Testis (tissue), 3 donors: ENCODE results near the gene FDPS. TPM values are rescaled to one million over a fixed set of nuclear protein-coding genes. Genes with fewer than 3 reads are reported as not detected.

ENCODE experiments used
- microRNA counts, 2 donors: library from miRNA; unstranded; fragments of <30 nt; microRNA quantifications; one replicate each; lab custom pipeline; 2016
- microRNA-seq, 2 donors: library from miRNA; unstranded; fragments of <30 nt; microRNA quantifications; one replicate each; pipeline ENCODE4, GENCODE V29; 2016; ENCODE audit warnings: borderline number of aligned reads in 2 of 2, borderline replicate concordance in 1 of 2
- polyA plus RNA-seq: library from polyadenylated mRNA; stranded (reverse); fragments of 350-450 nt; fragmentation: Illumina TruSeq; extraction: RNeasy Lipid Tissue Mini Kit (QIAGEN cat#74804); gene quantifications from one replicate; pipeline ENCODE4 v1.2.3, GENCODE V29; 2014; ENCODE audit warnings: low read depth, low replicate concordance; ENCODE audit not compliant: insufficient read depth
- small RNA-seq, 2 donors: library from RNA; depleted of rRNA; stranded (forward); fragments of <200 nt; gene quantifications; one replicate each; pipeline ENCODE3, GENCODE V24; 2016
- total RNA-seq, 2 donors: library from RNA; depleted of rRNA; stranded (reverse); fragments of >200 nt; gene quantifications; one replicate each; pipeline ENCODE4 v1.2.3, GENCODE V29; 2016

The FDPS gene
- total and polyA plus RNA-seq, 3 donors from 2014 or later = 51.6 to 127 (median 81.6) TPM

MicroRNAs within 50 kb of the gene (microRNA counts, 767-probe panel; counts per million panel counts)
- microRNA hsa-miR-555 (lab: Ali Mortazavi, UCI) = 0 to 152 counts per million in 2 donors

Small RNAs within 50 kb of the gene (microRNA-seq; reads per million reads assigned to microRNA genes)
- gene MIR555 = 0 reads per million in 2 donors

Small RNAs within 50 kb of the gene (small RNA-seq; reads per million reads assigned to genes)
- 0 reads per million in 2 donors for gene RNU6-106P

Other genes with a start within 250 kb of the FDPS start
- gene EFNA4, start 245.1 kb upstream of the FDPS start, total RNA-seq = 1 to 10 TPM; 5.3 to 6.9 TPM
- 6.0 TPM for gene EFNA4, start 245.1 kb upstream of the FDPS start, polyA plus RNA-seq
- 1 to 10 TPM; 7.5 to 7.7 TPM for gene EFNA3, start 230.0 kb upstream of the FDPS start, total RNA-seq
- gene EFNA3, start 230.0 kb upstream of the FDPS start, polyA plus RNA-seq = 9.9 TPM
- gene EFNA1, start 181.0 kb upstream of the FDPS start, total RNA-seq = 10 to 100 TPM; 13.1 to 14.5 TPM
- 13.0 TPM for gene EFNA1, start 181.0 kb upstream of the FDPS start, polyA plus RNA-seq
- gene SLC50A1, start 173.0 kb upstream of the FDPS start, total RNA-seq = 10 to 100 TPM; 25.2 to 30.0 TPM
- 33.7 TPM for gene SLC50A1, start 173.0 kb upstream of the FDPS start, polyA plus RNA-seq
- 100 to 1,000 TPM in 1 of 2 donors, 10 to 100 TPM in 1; 69.9 to 104 TPM for gene DPM3, start 168.3 kb upstream of the FDPS start, total RNA-seq
- 77.7 TPM for gene DPM3, start 168.3 kb upstream of the FDPS start, polyA plus RNA-seq
- gene KRTCAP2, start 135.6 kb upstream of the FDPS start, total RNA-seq = 100 to 1,000 TPM; 242 to 255 TPM
- 397 TPM for gene KRTCAP2, start 135.6 kb upstream of the FDPS start, polyA plus RNA-seq
- gene TRIM46, start 135.0 kb upstream of the FDPS start, total RNA-seq = 1 to 10 TPM; 3.7 to 3.9 TPM
- 4.0 TPM for gene TRIM46, start 135.0 kb upstream of the FDPS start, polyA plus RNA-seq
- gene THBS3, start 101.0 kb upstream of the FDPS start, total RNA-seq = 10 to 100 TPM; 37.1 to 68.1 TPM
- 82.9 TPM for gene THBS3, start 101.0 kb upstream of the FDPS start, polyA plus RNA-seq
- 100 to 1,000 TPM in 1 of 2 donors, 10 to 100 TPM in 1; 77.1 to 118 TPM for gene MTX1, start 100.2 kb upstream of the FDPS start, total RNA-seq
- 161 TPM for gene MTX1, start 100.2 kb upstream of the FDPS start, polyA plus RNA-seq
- 10 to 100 TPM; 14.3 to 15.8 TPM for gene ENTREP3, start 53.4 kb upstream of the FDPS start, total RNA-seq
- gene ENTREP3, start 53.4 kb upstream of the FDPS start, polyA plus RNA-seq = 27.9 TPM
- 10 to 100 TPM; 70.9 to 80.6 TPM for gene SCAMP3, start 46.5 kb upstream of the FDPS start, total RNA-seq
- gene SCAMP3, start 46.5 kb upstream of the FDPS start, polyA plus RNA-seq = 63.0 TPM
- 10 to 100 TPM; 52.8 to 54.1 TPM for gene CLK2, start 35.4 kb upstream of the FDPS start, total RNA-seq
- 37.0 TPM for gene CLK2, start 35.4 kb upstream of the FDPS start, polyA plus RNA-seq
- gene HCN3, start 31.4 kb upstream of the FDPS start, total RNA-seq = 1 to 10 TPM; 3.5 to 3.8 TPM
- gene HCN3, start 31.4 kb upstream of the FDPS start, polyA plus RNA-seq = 2.2 TPM
- gene PKLR, start 7.4 kb upstream of the FDPS start, total RNA-seq = under 1 TPM; 0.25 to 0.87 TPM
- 2.0 TPM for gene PKLR, start 7.4 kb upstream of the FDPS start, polyA plus RNA-seq
- 10 to 100 TPM; 13.9 to 14.9 TPM for gene RUSC1, start 12.0 kb downstream of the FDPS start, total RNA-seq
- 10.8 TPM for gene RUSC1, start 12.0 kb downstream of the FDPS start, polyA plus RNA-seq